ENCODE results near the gene RERE. TPM values are rescaled to one million over a fixed set of nuclear protein-coding genes. Genes with fewer than 3 reads are reported as not detected.

The RERE gene
- total and polyA plus RNA-seq, 12 donors = 33.4 to 146 (median 72.7) TPM

GRCh38 chr1:8679395-8679800 lies 138.0 kb downstream of the RERE start:
- H3K27me3 ChIP-seq = no peaks in the 10 kb centered on the region
- intact Hi-C loops (cut with DNase I) = no loop called here
- TF ChIP-seq POLR2A (IDR thresholded peaks at IDR 0.05) (no peak), CTCF (IDR thresholded peaks at IDR 0.05) (no peak)
- no peak overlapping the region for H3K4me3 ChIP-seq
- no peaks in the 10 kb centered on the region for H3K9me3 ChIP-seq (replicated peaks in 1 of 3)
- DNase-seq = no peak
- peak overlapping the region in 1 of 5 donors; percentile 38 for H3K27ac ChIP-seq
- no peaks in the 10 kb centered on the region for H3K36me3 ChIP-seq (replicated peaks in 1 of 2)
- peaks cover 0 to 31% of the 10 kb centered on the region in 2 donors for H3K4me1 ChIP-seq (replicated peaks in 1 of 2)
- 54 to 60% (median 58%) methylated on average over 2 of the region's 2 CpGs for WGBS, 4 donors

GRCh38 chr1:8678673-8679394 lies 138.6 kb downstream of the RERE start:
- TF ChIP-seq CTCF (IDR thresholded peaks at IDR 0.05) = no peak
- TF ChIP-seq POLR2A (IDR thresholded peaks at IDR 0.05) = no peak
- intact Hi-C loops (cut with DNase I) = no loop called here
- H3K4me1 ChIP-seq (replicated peaks in 1 of 2) = peaks cover 0 to 31% of the 10 kb centered on the region in 2 donors

GRCh38 chr1:8677782-8678181 lies 139.7 kb downstream of the RERE start:
- Histone ChIP-seq H3K27ac (no peak overlapping the region), H3K27me3 (no peaks in the 10 kb centered on the region), H3K4me3 (no peak overlapping the region), H3K36me3 (replicated peaks in 1 of 2) (no peaks in the 10 kb centered on the region), H3K4me1 (replicated peaks in 1 of 2) (peaks cover 0 to 31% of the 10 kb centered on the region in 2 donors), H3K9me3 (replicated peaks in 1 of 3) (no peaks in the 10 kb centered on the region)
- TF ChIP-seq POLR2A (IDR thresholded peaks at IDR 0.05) = no peak
- no peak for TF ChIP-seq CTCF (IDR thresholded peaks at IDR 0.05)
- DNase-seq = no peak
- 73 to 78% (median 76%) methylated on average over 2 of the region's 2 CpGs for WGBS, 4 donors
- intact Hi-C loops (cut with DNase I) = no loop called here

More at GRCh38 chr1:8678673-8679394, 138.6 kb downstream of the RERE start:
- no peak for DNase-seq
- no peaks in the 10 kb centered on the region for H3K36me3 ChIP-seq (replicated peaks in 1 of 2)
- H3K27me3 ChIP-seq = no peaks in the 10 kb centered on the region
- 58 to 69% (median 65%) methylated on average over 4 of the region's 4 CpGs for WGBS, 4 donors
- H3K27ac ChIP-seq = peak overlapping the region in 1 of 5 donors; percentile 38
- no peak overlapping the region for H3K4me3 ChIP-seq
- H3K9me3 ChIP-seq (replicated peaks in 1 of 3) = no peaks in the 10 kb centered on the region

GRCh38 chr1:8676813-8677212 lies 140.6 kb downstream of the RERE start:
- no peak for DNase-seq
- Histone ChIP-seq H3K27ac (no peak overlapping the region), H3K36me3 (replicated peaks in 1 of 2) (no peaks in the 10 kb centered on the region), H3K4me3 (no peak overlapping the region), H3K9me3 (replicated peaks in 1 of 3) (no peaks in the 10 kb centered on the region), H3K27me3 (no peaks in the 10 kb centered on the region), H3K4me1 (replicated peaks in 1 of 2) (peaks cover 0 to 31% of the 10 kb centered on the region in 2 donors)
- intact Hi-C loops (cut with DNase I) = no loop called here
- 95 to 100% (median 95%) methylated on average over 2 of the region's 2 CpGs for WGBS, 4 donors
- TF ChIP-seq POLR2A (IDR thresholded peaks at IDR 0.05) = no peak
- TF ChIP-seq CTCF (IDR thresholded peaks at IDR 0.05) = no peak

All from adrenal gland (tissue), 12 donors.